ENCODE measurements around the gene CD3D. TPM values are rescaled to one million over a fixed set of nuclear protein-coding genes. Genes with fewer than 3 reads are reported as not detected.
A peak's percentile ranks its signal among the peaks of the same experiment; 100 is the strongest.

Gene CD3D
- total and polyA plus RNA-seq, 5 donors from 2014 or later = 476 to 1,577 (median 1,156) TPM

GRCh38 chr11:118373263-118373662 is 30.8 kb upstream of the CD3D start:
- Mint-ChIP-seq H3K4me3 (no peak overlapping the region), H3K9me3 (no peaks in the 10 kb centered on the region), H3K36me3 (peaks cover 76% of the 10 kb centered on the region), H3K27ac (no peak overlapping the region), H3K4me1 (peaks cover 0 to 6% (median 2%) of the 10 kb centered on the region in 4 donors), H3K27me3 (no peaks in the 10 kb centered on the region)
- Histone ChIP-seq H3K27me3 (ENCODE audit: control insufficient read depth, insufficient read depth, low read length) (no peaks in the 10 kb centered on the region), H3K27ac (ENCODE audit: insufficient read depth, low read length, poor library complexity, severe bottlenecking) (no peak overlapping the region), H3K4me3 (ENCODE audit: low read depth, low read length) (no peak overlapping the region), H3K9me3 (ENCODE audit: control insufficient read depth in 2 of 2, low read length in 2 of 2) (no peaks in the 10 kb centered on the region), H3K4me1 (ENCODE audit: control insufficient read depth, insufficient read depth, low read length, poor library complexity, severe bottlenecking) (no peaks in the 10 kb centered on the region), H3K36me3 (ENCODE audit: control insufficient read depth, insufficient read depth, low read length) (peaks cover 92% of the 10 kb centered on the region)
- no peak for DNase-seq
- no peak for ATAC-seq (ENCODE audit: low read depth in 2 of 2)

DNA sequence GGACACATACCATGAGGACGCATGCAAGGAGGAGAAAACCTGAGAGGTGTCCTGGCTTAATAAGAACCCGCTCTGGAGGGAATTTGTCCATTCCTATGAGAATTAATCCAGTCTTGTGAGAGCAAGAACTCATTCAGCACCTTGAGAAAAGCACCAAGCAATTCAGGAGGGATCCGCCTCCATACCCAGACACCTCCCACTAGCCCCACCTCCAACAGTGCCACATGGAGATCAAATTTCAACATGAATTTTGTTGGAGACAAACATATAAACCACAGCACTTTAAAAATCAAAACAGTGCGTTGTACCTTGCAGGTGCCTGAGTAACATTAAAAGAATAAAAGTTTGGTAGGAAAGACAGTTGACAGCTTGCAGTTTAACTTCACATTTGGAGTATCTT is 28.3 kb upstream of the CD3D start:
- no peak overlapping the region for H3K4me3 Mint-ChIP-seq
- H3K27ac Mint-ChIP-seq = no peak overlapping the region
- no peak overlapping the region for H3K4me3 ChIP-seq (ENCODE audit: low read depth, low read length)
- peaks cover 72% of the 10 kb centered on the region for H3K36me3 Mint-ChIP-seq
- H3K4me1 ChIP-seq (ENCODE audit: control insufficient read depth, insufficient read depth, low read length, poor library complexity, severe bottlenecking) = no peaks in the 10 kb centered on the region
- peaks cover 0 to 5% (median 3%) of the 10 kb centered on the region in 4 donors for H3K4me1 Mint-ChIP-seq
- peaks cover 90% of the 10 kb centered on the region for H3K36me3 ChIP-seq (ENCODE audit: control insufficient read depth, insufficient read depth, low read length)
- no peak for DNase-seq
- H3K9me3 Mint-ChIP-seq = no peaks in the 10 kb centered on the region
- H3K27ac ChIP-seq (ENCODE audit: insufficient read depth, low read length, poor library complexity, severe bottlenecking) = no peak overlapping the region
- no peaks in the 10 kb centered on the region for H3K9me3 ChIP-seq (ENCODE audit: control insufficient read depth in 2 of 2, low read length in 2 of 2)
- H3K27me3 ChIP-seq (ENCODE audit: control insufficient read depth, insufficient read depth, low read length) = no peaks in the 10 kb centered on the region
- ATAC-seq (ENCODE audit: low read depth in 2 of 2) = no peak
- no peaks in the 10 kb centered on the region for H3K27me3 Mint-ChIP-seq

DNA sequence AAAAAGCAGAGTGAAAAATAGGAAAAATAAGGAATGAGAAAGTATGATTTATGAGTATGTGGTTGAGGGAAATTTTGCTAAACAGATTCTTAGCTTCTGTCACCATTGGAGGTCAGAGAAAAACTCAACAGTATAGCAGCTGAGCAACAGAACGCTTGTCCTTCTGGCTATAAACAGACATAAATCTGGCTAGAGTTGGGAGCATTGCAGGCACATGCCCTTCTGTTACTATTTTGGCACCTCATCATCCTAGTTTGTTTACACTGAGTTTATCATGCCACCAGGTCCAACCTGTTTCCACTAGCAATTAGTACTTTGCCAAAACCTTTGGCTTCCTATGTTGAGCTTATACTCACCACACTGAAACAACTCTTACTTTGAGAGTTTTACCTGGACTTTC is 23.8 kb upstream of the CD3D start:
- Histone ChIP-seq H3K36me3 (ENCODE audit: control insufficient read depth, insufficient read depth, low read length) (peaks cover 67% of the 10 kb centered on the region), H3K4me1 (ENCODE audit: control insufficient read depth, insufficient read depth, low read length, poor library complexity, severe bottlenecking) (peaks cover 14% of the 10 kb centered on the region)
- H3K4me3 Mint-ChIP-seq = peak overlapping the region in 1 of 4 donors; percentile 65

DNA sequence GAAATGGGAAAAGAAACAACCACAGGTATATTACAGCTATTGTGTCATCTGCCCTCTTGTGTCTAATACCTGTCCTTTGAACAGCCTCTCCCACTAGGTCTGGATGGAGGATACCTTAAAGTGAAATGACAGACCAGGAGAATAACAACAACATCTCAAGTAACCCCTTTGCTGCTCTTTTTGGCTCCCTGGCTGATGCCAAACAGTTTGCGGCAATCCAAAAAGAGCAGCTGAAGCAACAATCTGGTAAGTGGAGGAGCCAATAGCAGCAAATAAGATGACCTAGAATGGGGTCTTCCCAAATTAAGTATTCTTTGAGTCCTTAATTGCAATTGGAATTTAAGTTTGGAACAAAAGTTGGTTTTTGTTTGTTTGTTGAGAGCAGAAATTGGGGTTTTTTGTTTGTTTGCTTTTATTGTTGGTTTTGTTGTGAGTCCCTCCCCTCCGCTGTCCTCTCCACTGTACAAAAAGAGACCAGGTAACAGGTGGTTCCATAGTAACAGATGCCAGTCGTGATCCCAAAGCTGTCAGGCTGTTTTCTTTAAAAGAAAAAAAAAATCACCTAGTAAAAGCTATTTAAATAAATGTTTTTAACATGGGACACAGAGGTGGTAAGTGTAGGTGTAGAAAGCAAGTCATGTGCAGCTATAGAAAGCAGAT is 22.6 kb upstream of the CD3D start:
- H3K27me3 ChIP-seq (ENCODE audit: control insufficient read depth, insufficient read depth, low read length) = no peaks in the 10 kb centered on the region
- Mint-ChIP-seq H3K9me3 (no peaks in the 10 kb centered on the region), H3K4me1 (peaks cover 9 to 45% (median 32%) of the 10 kb centered on the region in 4 donors), H3K4me3 (peak overlapping the region in 1 of 4 donors; percentile 32), H3K36me3 (peaks cover 35% of the 10 kb centered on the region), H3K27me3 (no peaks in the 10 kb centered on the region), H3K27ac (peak overlapping the region in 1 of 3 donors; percentile 32)
- H3K4me3 ChIP-seq (ENCODE audit: low read depth, low read length) = no peak overlapping the region
- H3K9me3 ChIP-seq (ENCODE audit: control insufficient read depth in 2 of 2, low read length in 2 of 2) = no peaks in the 10 kb centered on the region
- peaks cover 55% of the 10 kb centered on the region for H3K36me3 ChIP-seq (ENCODE audit: control insufficient read depth, insufficient read depth, low read length)
- H3K27ac ChIP-seq (ENCODE audit: insufficient read depth, low read length, poor library complexity, severe bottlenecking) = no peak overlapping the region
- H3K4me1 ChIP-seq (ENCODE audit: control insufficient read depth, insufficient read depth, low read length, poor library complexity, severe bottlenecking) = peaks cover 26% of the 10 kb centered on the region
- DNase-seq (no peak), ATAC-seq (ENCODE audit: low read depth in 2 of 2) (no peak)

More for the DNA sequence above, 23.8 kb upstream of the CD3D start:
- Mint-ChIP-seq H3K27ac (peak overlapping the region in 1 of 3 donors; percentile 17), H3K27me3 (no peaks in the 10 kb centered on the region), H3K4me1 (peaks cover 5 to 34% (median 26%) of the 10 kb centered on the region in 4 donors), H3K36me3 (peaks cover 43% of the 10 kb centered on the region), H3K9me3 (no peaks in the 10 kb centered on the region)
- Histone ChIP-seq H3K27ac (ENCODE audit: insufficient read depth, low read length, poor library complexity, severe bottlenecking) (no peak overlapping the region), H3K4me3 (ENCODE audit: low read depth, low read length) (no peak overlapping the region), H3K9me3 (ENCODE audit: control insufficient read depth in 2 of 2, low read length in 2 of 2) (no peaks in the 10 kb centered on the region), H3K27me3 (ENCODE audit: control insufficient read depth, insufficient read depth, low read length) (no peaks in the 10 kb centered on the region)
- DNase-seq (no peak), ATAC-seq (ENCODE audit: low read depth in 2 of 2) (no peak)

GRCh38 chr11:118359295-118359958 is 16.9 kb upstream of the CD3D start, which contains the start of gene UBE4A:
Gene UBE4A, plus strand, starts transcription at chr11:118359600. Its CDS starts 5,481 bp downstream, at chr11:118365081.
- peaks cover 16% of the 10 kb centered on the region for H3K36me3 Mint-ChIP-seq
- H3K9me3 Mint-ChIP-seq = peaks cover 0 to 3% (median 0%) of the 10 kb centered on the region in 7 donors
- peak within 1 kb of the TSS; percentile 100 for H3K4me3 ChIP-seq (ENCODE audit: low read depth, low read length)
- H3K27me3 ChIP-seq (ENCODE audit: control insufficient read depth, insufficient read depth, low read length) = no peaks in the 10 kb centered on the region
- peak within 1 kb of the TSS; percentile 95 to 99 (median 98) for H3K4me3 Mint-ChIP-seq
- ATAC-seq (ENCODE audit: low read depth in 2 of 2) = peak; percentile 90 to 91
- H3K4me1 ChIP-seq (ENCODE audit: control insufficient read depth, insufficient read depth, low read length, poor library complexity, severe bottlenecking) = peaks cover 33% of the 10 kb centered on the region
- H3K27ac Mint-ChIP-seq = peak within 1 kb of the TSS; percentile 98 to 100 (median 100)
- H3K27ac ChIP-seq (ENCODE audit: insufficient read depth, low read length, poor library complexity, severe bottlenecking) = peak within 1 kb of the TSS; percentile 91
- H3K36me3 ChIP-seq (ENCODE audit: control insufficient read depth, insufficient read depth, low read length) = peaks cover 7% of the 10 kb centered on the region
- H3K4me1 Mint-ChIP-seq = peaks cover 27 to 54% (median 41%) of the 10 kb centered on the region in 4 donors
- peak; percentile 94 to 99 (median 95) for DNase-seq
- peaks cover 6% of the 10 kb centered on the region for H3K27me3 Mint-ChIP-seq
- H3K9me3 ChIP-seq (ENCODE audit: control insufficient read depth in 2 of 2, low read length in 2 of 2) = no peaks in the 10 kb centered on the region

GRCh38 chr11:118358071-118358470 is 15.6 kb upstream of the CD3D start:
- Mint-ChIP-seq H3K27ac (peak overlapping the region in 2 of 3 donors; percentile 98 to 100), H3K36me3 (peaks cover 15% of the 10 kb centered on the region), H3K27me3 (peaks cover 6% of the 10 kb centered on the region), H3K4me1 (peaks cover 22 to 51% (median 39%) of the 10 kb centered on the region in 4 donors), H3K9me3 (peaks cover 0 to 3% (median 0%) of the 10 kb centered on the region in 7 donors), H3K4me3 (peak overlapping the region in 1 of 4 donors; percentile 99)
- H3K27ac ChIP-seq (ENCODE audit: insufficient read depth, low read length, poor library complexity, severe bottlenecking) = peak overlapping the region; percentile 91
- ATAC-seq (ENCODE audit: low read depth in 2 of 2) (no peak), DNase-seq (no peak)
- peaks cover 7% of the 10 kb centered on the region for H3K36me3 ChIP-seq (ENCODE audit: control insufficient read depth, insufficient read depth, low read length)
- H3K9me3 ChIP-seq (ENCODE audit: control insufficient read depth in 2 of 2, low read length in 2 of 2) = no peaks in the 10 kb centered on the region
- no peak overlapping the region for H3K4me3 ChIP-seq (ENCODE audit: low read depth, low read length)
- no peaks in the 10 kb centered on the region for H3K27me3 ChIP-seq (ENCODE audit: control insufficient read depth, insufficient read depth, low read length)
- H3K4me1 ChIP-seq (ENCODE audit: control insufficient read depth, insufficient read depth, low read length, poor library complexity, severe bottlenecking) = peaks cover 35% of the 10 kb centered on the region

- no peak for ATAC-seq (ENCODE audit: low read depth in 2 of 2)
- Mint-ChIP-seq H3K4me1 (peaks cover 14 to 43% (median 21%) of the 10 kb centered on the region in 4 donors), H3K27ac (peak overlapping the region; percentile 57 to 91 (median 88)), H3K9me3 (no peaks in the 10 kb centered on the region), H3K36me3 (peaks cover 50% of the 10 kb centered on the region), H3K27me3 (no peaks in the 10 kb centered on the region), H3K4me3 (peak overlapping the region in 2 of 4 donors; percentile 9 to 31)
- no peak overlapping the region for H3K4me3 ChIP-seq (ENCODE audit: low read depth, low read length)
- H3K9me3 ChIP-seq (ENCODE audit: control insufficient read depth in 2 of 2, low read length in 2 of 2) = no peaks in the 10 kb centered on the region
- no peaks in the 10 kb centered on the region for H3K27me3 ChIP-seq (ENCODE audit: control insufficient read depth, insufficient read depth, low read length)
- peaks cover 23% of the 10 kb centered on the region for H3K4me1 ChIP-seq (ENCODE audit: control insufficient read depth, insufficient read depth, low read length, poor library complexity, severe bottlenecking)
- H3K36me3 ChIP-seq (ENCODE audit: control insufficient read depth, insufficient read depth, low read length) = peaks cover 53% of the 10 kb centered on the region
- H3K27ac ChIP-seq (ENCODE audit: insufficient read depth, low read length, poor library complexity, severe bottlenecking) = peak overlapping the region; percentile 79
- DNase-seq = peak in 2 of 3 donors; percentile 66 to 68
These were observed 10.7 kb upstream of the CD3D start for GRCh38 chr11:118353084-118353710.
